OCI-LY7 (cell line): Measurements from ENCODE around the gene EGFR. TPM values are rescaled to one million over a fixed set of nuclear protein-coding genes. Genes with fewer than 3 reads are reported as not detected.

ENCODE experiments used
- BruUV-seq: library from RNA; stranded (reverse); fragments of 400-500 nt; replicated peaks from 2 replicates; lab custom pipeline; 2021; lab: Mats Ljungman, UMichigan
- CTCF ChIA-PET: fragments of 300-600 bp; sonication (Branson Sonifier 250); formaldehyde crosslinking; loops from one replicate; lab custom pipeline; 2022; ENCODE audit warnings: antibody characterized with exemption; ENCODE audit not compliant: unreplicated experiment; lab: Charles Lee
- POLR2A ChIA-PET: fragments of 300-600 bp; sonication (Branson Sonifier 250); formaldehyde crosslinking; loops from one replicate; lab custom pipeline; 2022; ENCODE audit warnings: antibody characterized with exemption; lab: Charles Lee
- DNase-seq: peaks from one replicate; pipeline ENCODE4 v3.0.0-alpha.2; 2015; ENCODE audit warnings: low spot score
- H2AFZ ChIP-seq: fragments of 200-600 bp; sonication (generic), shearing (Covaris generic); 2 replicates; pipeline ENCODE4 v1.6.1; 2014; ENCODE audit warnings: mild to moderate bottlenecking, antibody characterized with exemption, low read length, moderate library complexity
- H3K27ac ChIP-seq: fragments of 200-600 bp; sonication (generic); 2 replicates; pipeline ENCODE4 v1.5.1; 2014; ENCODE audit warnings: mixed run types, low read depth, mild to moderate bottlenecking, moderate library complexity, low read length, inconsistent platforms; ENCODE audit not compliant: poor library complexity, severe bottlenecking
- H3K36me3 ChIP-seq: fragments of 200-600 bp; sonication (generic); 2 replicates; pipeline ENCODE4 v1.6.1; 2014; ENCODE audit warnings: mild to moderate bottlenecking, antibody characterized with exemption, low read length, moderate library complexity, mixed read lengths; ENCODE audit not compliant: insufficient read depth
- H3K4me1 ChIP-seq: fragments of 200-600 bp; sonication (generic); 2 replicates; pipeline ENCODE4 v1.5.1; 2014; ENCODE audit warnings: mild to moderate bottlenecking, low read length; ENCODE audit not compliant: insufficient read depth, poor library complexity, severe bottlenecking
- H3K4me2 ChIP-seq: fragments of 200-600 bp; sonication (generic); 2 replicates; pipeline ENCODE4 v1.6.1; 2014; ENCODE audit warnings: mild to moderate bottlenecking, low read length
- H3K4me3 ChIP-seq: fragments of 200-600 bp; sonication (generic); 2 replicates; pipeline ENCODE4 v1.5.1; 2014; ENCODE audit warnings: mild to moderate bottlenecking, low read depth, low read length; ENCODE audit not compliant: poor library complexity, severe bottlenecking
- H3K79me2 ChIP-seq: fragments of 200-600 bp; sonication (generic); 2 replicates; pipeline ENCODE4 v1.6.1; 2016; ENCODE audit warnings: low read depth, mild to moderate bottlenecking, low read length, moderate library complexity, mixed read lengths; ENCODE audit not compliant: insufficient read depth
- H3K9me2 ChIP-seq: fragments of 200-600 bp; sonication (generic); 2 replicates; pipeline ENCODE4 v1.6.1; 2016; ENCODE audit warnings: mild to moderate bottlenecking, low read length, mixed read lengths; ENCODE audit not compliant: insufficient read depth
- H3K9me3 ChIP-seq: fragments of 200-600 bp; sonication (generic); 2 replicates; pipeline ENCODE4 v1.6.1; 2014; ENCODE audit warnings: mild to moderate bottlenecking, mixed run types, low read length, mixed read lengths
- H4K20me1 ChIP-seq: fragments of 200-600 bp; sonication (generic); 2 replicates; pipeline ENCODE4 v1.6.1; 2014; ENCODE audit warnings: mild to moderate bottlenecking, antibody characterized with exemption, low read length, moderate library complexity, mixed read lengths; ENCODE audit not compliant: insufficient read depth
- CTCF ChIP-seq: fragments of 200-600 bp; sonication (generic); conservative IDR thresholded peaks from 2 replicates; pipeline ENCODE4 v1.5.1; 2014; ENCODE audit warnings: mild to moderate bottlenecking, antibody characterized with exemption, low read length, moderate library complexity, mixed read lengths
- EZH2phosphoT487 ChIP-seq: fragments of 200-600 bp; sonication (generic); IDR thresholded peaks from 2 replicates; pipeline ENCODE4 v1.6.1; 2018; ENCODE audit warnings: low read depth, borderline replicate concordance, mild to moderate bottlenecking, mixed run types, antibody characterized with exemption, low read length, moderate library complexity, mixed read lengths
- intact Hi-C: fragments of 100-400 bp; cut with micrococcal nuclease; formaldehyde crosslinking; loops from one replicate; pipeline ENCODE4 v1.10.0; 2022; ENCODE audit not compliant: unreplicated experiment
- total RNA-seq, 2 experiments: library from RNA; depleted of rRNA in 1 of 2; stranded (reverse); fragments of >200 nt in 1 of 2; shearing (Covaris generic) in 1 of 2; gene quantifications; 2 replicates each; pipeline ENCODE4 v1.2.3, GENCODE V29; 2014 to 2022

Gene EGFR
- total RNA-seq, 2 experiments from 2014 or later, result 0.27 TPM; not detected in 1

GRCh38 chr7:55245271-55245723 is 226.5 kb downstream of the EGFR start:
- Histone ChIP-seq H3K36me3 (no peaks in the 10 kb centered on the region), H3K4me2 (no peak overlapping the region), H3K4me1 (no peaks in the 10 kb centered on the region), H3K27ac (no peak overlapping the region), H3K9me3 (no peaks in the 10 kb centered on the region), H3K4me3 (no peak overlapping the region), H4K20me1 (no peaks in the 10 kb centered on the region), H2AFZ (no peak overlapping the region), H3K9me2 (no peaks in the 10 kb centered on the region), H3K79me2 (no peaks in the 10 kb centered on the region)
- CTCF ChIA-PET, result interaction anchor here (0.6 kb wide), 1 partner anchor 35 kb away, joined by 3 read pairs; no protein-coding TSS in a partner anchor
- POLR2A ChIA-PET, result interaction anchor here (0.7 kb wide), 1 partner anchor 622 kb away, joined by 3 read pairs; no protein-coding TSS in a partner anchor
- TF ChIP-seq EZH2phosphoT487, result no peak
- TF ChIP-seq CTCF, result no peak
- BruUV-seq, result no TSS peak
- no peak for DNase-seq
- intact Hi-C loops, result no loop called here

- H3K4me3 ChIP-seq, result no peak overlapping the region
- no peaks in the 10 kb centered on the region for H3K9me2 ChIP-seq
- CTCF ChIA-PET, result interaction anchor here (0.6 kb wide), 1 partner anchor 34 kb away, joined by 3 read pairs; no protein-coding TSS in a partner anchor
- no peak overlapping the region for H3K4me2 ChIP-seq
- no peak for DNase-seq
- no peak overlapping the region for H2AFZ ChIP-seq
- BruUV-seq, result no TSS peak
- H3K79me2 ChIP-seq, result no peaks in the 10 kb centered on the region
- TF ChIP-seq EZH2phosphoT487, result no peak
- TF ChIP-seq CTCF, result no peak
- no peaks in the 10 kb centered on the region for H3K9me3 ChIP-seq
- intact Hi-C loops, result no loop called here
- H3K4me1 ChIP-seq, result no peaks in the 10 kb centered on the region
- no peaks in the 10 kb centered on the region for H3K36me3 ChIP-seq
- H4K20me1 ChIP-seq, result no peaks in the 10 kb centered on the region
- POLR2A ChIA-PET, result interaction anchor here (0.6 to 0.7 kb wide), 2 partner anchors 295 to 621 kb away, joined by 3 read pairs; no protein-coding TSS in a partner anchor
- no peak overlapping the region for H3K27ac ChIP-seq
These were observed 227.4 kb downstream of the EGFR start for GRCh38 chr7:55246171-55246570.

- TF ChIP-seq EZH2phosphoT487 (no peak), CTCF (no peak)
These were observed 228.6 kb downstream of the EGFR start for GRCh38 chr7:55247428-55247827.

More at GRCh38 chr7:55247428-55247827, 228.6 kb downstream of the EGFR start:
- ChIA-PET CTCF (no interaction called here), POLR2A (no interaction called here)
- intact Hi-C loops, result no loop called here
- no TSS peak for BruUV-seq
- no peak overlapping the region for H3K4me3 ChIP-seq
- H3K36me3 ChIP-seq, result no peaks in the 10 kb centered on the region
- no peaks in the 10 kb centered on the region for H4K20me1 ChIP-seq
- H3K9me3 ChIP-seq, result no peaks in the 10 kb centered on the region
- no peak overlapping the region for H3K4me2 ChIP-seq
- no peaks in the 10 kb centered on the region for H3K9me2 ChIP-seq
- H3K27ac ChIP-seq, result no peak overlapping the region
- no peak overlapping the region for H2AFZ ChIP-seq
- no peak for DNase-seq
- H3K4me1 ChIP-seq, result no peaks in the 10 kb centered on the region
- H3K79me2 ChIP-seq, result no peaks in the 10 kb centered on the region
